Vagina (tissue), 2 donors: ENCODE data around the gene DUXB. TPM values are rescaled to one million over a fixed set of nuclear protein-coding genes. Genes with fewer than 3 reads are reported as not detected.
A peak's percentile ranks its signal among the peaks of the same experiment; 100 is the strongest.

ENCODE experiments used
- DNase-seq, 2 donors: peaks; one replicate each; pipeline ENCODE4 v3.0.0-alpha.2; 2017; ENCODE audit errors: extremely low spot score in 2 of 2
- H3K27ac ChIP-seq: fragments of 200-600 bp; sonication (generic); one replicate; pipeline ENCODE4 v1.5.1; 2019
- H3K27me3 ChIP-seq: fragments of 200-600 bp; sonication (generic); one replicate; pipeline ENCODE4 v1.5.1; 2019
- H3K36me3 ChIP-seq, 2 donors: fragments of 200-600 bp; sonication (generic); one replicate each; pipeline ENCODE4 v1.5.1; 2017 to 2019
- H3K4me1 ChIP-seq: fragments of 200-600 bp; sonication (generic); one replicate; pipeline ENCODE4 v1.5.1; 2019
- H3K4me3 ChIP-seq, 2 donors: fragments of 200-600 bp; sonication (generic); 1 replicate in 1 of 2; 2 replicates in 1 of 2; pipeline ENCODE4 v1.5.1; 2016 to 2019
- H3K9me3 ChIP-seq: fragments of 200-600 bp; sonication (generic); one replicate; pipeline ENCODE4 v1.5.1; 2019
- CTCF ChIP-seq, 3 experiments: fragments of 450-650 bp in 2 of 3; fragments of 200-600 bp in 1 of 3; sonication (generic) in 1 of 3; IDR thresholded peaks; one replicate each; pipeline ENCODE4 v1.5.1; 2017 to 2019; ENCODE audit warnings: antibody characterized with exemption in 3 of 3, mild to moderate bottlenecking in 2 of 3, moderate library complexity in 2 of 3
- POLR2A ChIP-seq, 2 donors: fragments of 450-650 bp; IDR thresholded peaks; one replicate each; pipeline ENCODE4 v1.6.1; 2017; ENCODE audit warnings: antibody characterized with exemption in 2 of 2, mild to moderate bottlenecking in 2 of 2, moderate library complexity in 2 of 2
- POLR2AphosphoS5 ChIP-seq, 2 donors: sonication (generic); formaldehyde crosslinking; IDR thresholded peaks; one replicate each; pipeline ENCODE4 v1.9.0; 2017; ENCODE audit warnings: antibody characterized with exemption in 2 of 2, mild to moderate bottlenecking in 2 of 2, low read depth in 1 of 2; ENCODE audit not compliant: insufficient read depth in 1 of 2
- intact Hi-C: fragments of 100-400 bp; cut with DNase I; formaldehyde crosslinking; loops from one replicate; pipeline ENCODE4 v1.15.1; 2023
- total RNA-seq: library from RNA; depleted of rRNA; stranded (reverse); fragments of >200 nt; gene quantifications from one replicate; pipeline ENCODE4 v1.2.3, GENCODE V29; 2016

DUXB gene
- total RNA-seq, 1 donor from 2014 or later = not detected

- intact Hi-C loops = no loop called here
- H3K27me3 ChIP-seq = no peaks in the 10 kb centered on the region
Observed at GRCh38 chr16:75718452-75718851, 17.2 kb upstream of the DUXB start.

GRCh38 chr16:75714661-75715060, 13.4 kb upstream of the DUXB start:
- no peak overlapping the region for H3K27ac ChIP-seq

More at GRCh38 chr16:75718452-75718851, 17.2 kb upstream of the DUXB start:
- TF ChIP-seq POLR2AphosphoS5 (IDR thresholded peaks at IDR 0.05; ENCODE audit: insufficient read depth in 1 of 2, low read depth in 1 of 2) (no peak), POLR2A (IDR thresholded peaks at IDR 0.05) (no peak), CTCF (IDR thresholded peaks at IDR 0.05) (no peak)
- no peaks in the 10 kb centered on the region for H3K9me3 ChIP-seq
- no peak overlapping the region for H3K27ac ChIP-seq
- no peak overlapping the region for H3K4me3 ChIP-seq
- no peaks in the 10 kb centered on the region for H3K4me1 ChIP-seq
- H3K36me3 ChIP-seq = no peaks in the 10 kb centered on the region
- DNase-seq = peak in 1 of 2 donors; percentile 14

GRCh38 chr16:75710344-75710743, 9.1 kb upstream of the DUXB start:
- Histone ChIP-seq H3K27ac (no peak overlapping the region), H3K4me3 (no peak overlapping the region), H3K27me3 (no peaks in the 10 kb centered on the region), H3K4me1 (no peaks in the 10 kb centered on the region), H3K36me3 (no peaks in the 10 kb centered on the region), H3K9me3 (peaks cover 16% of the 10 kb centered on the region)
- no peak for TF ChIP-seq CTCF (IDR thresholded peaks at IDR 0.05)
- TF ChIP-seq POLR2A (IDR thresholded peaks at IDR 0.05) = no peak
- no peak for TF ChIP-seq POLR2AphosphoS5 (IDR thresholded peaks at IDR 0.05; ENCODE audit: insufficient read depth in 1 of 2, low read depth in 1 of 2)
- intact Hi-C loops = no loop called here
- DNase-seq = no peak

More at GRCh38 chr16:75714661-75715060, 13.4 kb upstream of the DUXB start:
- intact Hi-C loops = no loop called here
- DNase-seq = no peak
- no peak for TF ChIP-seq POLR2A (IDR thresholded peaks at IDR 0.05)
- TF ChIP-seq POLR2AphosphoS5 (IDR thresholded peaks at IDR 0.05; ENCODE audit: insufficient read depth in 1 of 2, low read depth in 1 of 2) = no peak
- no peak for TF ChIP-seq CTCF (IDR thresholded peaks at IDR 0.05)
- H3K36me3 ChIP-seq = no peaks in the 10 kb centered on the region
- H3K9me3 ChIP-seq = peaks cover 16% of the 10 kb centered on the region
- H3K4me3 ChIP-seq = no peak overlapping the region
- no peaks in the 10 kb centered on the region for H3K27me3 ChIP-seq
- H3K4me1 ChIP-seq = no peaks in the 10 kb centered on the region

DNA sequence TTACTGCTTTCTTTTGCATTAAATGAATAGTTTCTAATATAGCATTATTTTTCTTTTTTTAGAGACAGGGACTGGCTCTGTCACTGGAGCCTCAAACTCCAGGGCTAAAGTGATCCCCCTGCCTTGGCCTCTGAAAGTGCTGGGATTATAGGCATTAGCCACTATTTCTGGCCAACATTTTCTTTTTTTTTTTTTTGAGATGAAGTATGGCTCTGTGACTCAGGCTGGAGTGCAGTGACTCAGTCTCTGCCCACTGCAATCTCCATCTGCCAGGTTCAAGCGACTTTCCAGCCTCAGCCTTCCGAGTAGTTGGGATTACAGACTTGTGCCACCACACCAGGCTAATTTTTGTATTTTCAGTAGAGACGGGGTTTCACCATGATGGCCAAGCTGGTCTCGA, 2.0 kb upstream of the DUXB start:
- H3K4me1 ChIP-seq = no peaks in the 10 kb centered on the region
- H3K4me3 ChIP-seq = no peak overlapping the region
- no peak overlapping the region for H3K27ac ChIP-seq
- H3K36me3 ChIP-seq = no peaks in the 10 kb centered on the region
- no peak for TF ChIP-seq POLR2AphosphoS5 (IDR thresholded peaks at IDR 0.05; ENCODE audit: insufficient read depth in 1 of 2, low read depth in 1 of 2)
- no peak for TF ChIP-seq CTCF (IDR thresholded peaks at IDR 0.05)
- TF ChIP-seq POLR2A (IDR thresholded peaks at IDR 0.05) = no peak
- no peaks in the 10 kb centered on the region for H3K27me3 ChIP-seq
- intact Hi-C loops = no loop called here
- H3K9me3 ChIP-seq = no peaks in the 10 kb centered on the region
- no peak for DNase-seq

DNA sequence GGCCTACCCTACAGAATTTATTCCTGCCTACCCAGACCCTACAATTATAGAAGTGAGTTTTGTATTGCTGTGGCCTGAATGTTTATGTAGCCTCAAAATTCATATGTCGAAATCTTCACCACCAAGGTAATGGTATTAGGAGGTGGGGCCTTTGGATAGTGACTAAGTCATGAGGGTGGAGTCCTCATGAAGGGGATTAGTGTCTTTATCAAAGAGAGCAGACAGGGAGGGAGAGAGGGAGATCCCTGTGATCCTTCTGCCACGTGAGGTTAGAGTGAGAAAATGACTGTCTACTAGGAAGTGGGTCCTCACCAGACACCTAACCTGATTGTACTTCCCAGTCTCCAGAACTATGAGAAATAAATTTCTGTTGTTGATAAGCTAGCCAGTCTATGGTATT, 981 bp upstream of the DUXB start:
- H3K27me3 ChIP-seq = no peaks in the 10 kb centered on the region
- intact Hi-C loops = no loop called here
- TF ChIP-seq POLR2AphosphoS5 (IDR thresholded peaks at IDR 0.05; ENCODE audit: insufficient read depth in 1 of 2, low read depth in 1 of 2) (no peak), POLR2A (IDR thresholded peaks at IDR 0.05) (no peak), CTCF (IDR thresholded peaks at IDR 0.05) (no peak)
- no peaks in the 10 kb centered on the region for H3K36me3 ChIP-seq
- no peak for DNase-seq
- H3K4me1 ChIP-seq = no peaks in the 10 kb centered on the region
- H3K4me3 ChIP-seq = no peak overlapping the region
- no peak overlapping the region for H3K27ac ChIP-seq
- H3K9me3 ChIP-seq = no peaks in the 10 kb centered on the region
